Glutamatergic neuron (in vitro differentiated cells): ENCODE measurements around the gene CXXC5. TPM values are rescaled to one million over a fixed set of nuclear protein-coding genes. Genes with fewer than 3 reads are reported as not detected.

Experiments used
- DNase-seq: peaks from one replicate; pipeline ENCODE4 v3.0.0; 2022
- H3K27ac Mint-ChIP-seq: one replicate; pipeline ENCODE4 v1.8.0; 2020; ENCODE audit warnings: mild to moderate bottlenecking, mixed read lengths, inconsistent platforms; ENCODE audit not compliant: unreplicated experiment
- H3K27me3 Mint-ChIP-seq: one replicate; pipeline ENCODE4 v1.8.0; 2020; ENCODE audit warnings: mild to moderate bottlenecking, moderate library complexity, mixed read lengths, inconsistent platforms; ENCODE audit not compliant: unreplicated experiment
- H3K36me3 Mint-ChIP-seq: one replicate; pipeline ENCODE4 v1.8.0; 2020; ENCODE audit warnings: mild to moderate bottlenecking, mixed read lengths, inconsistent platforms; ENCODE audit not compliant: unreplicated experiment
- H3K4me1 Mint-ChIP-seq: one replicate; pipeline ENCODE4 v1.8.0; 2020; ENCODE audit warnings: mild to moderate bottlenecking, low read depth, mixed read lengths, inconsistent platforms; ENCODE audit not compliant: unreplicated experiment
- H3K4me3 Mint-ChIP-seq: one replicate; pipeline ENCODE4 v1.8.0; 2020; ENCODE audit warnings: mild to moderate bottlenecking, mixed read lengths, inconsistent platforms; ENCODE audit not compliant: unreplicated experiment
- H3K9me3 Mint-ChIP-seq: one replicate; pipeline ENCODE4 v1.8.0; 2020; ENCODE audit warnings: mild to moderate bottlenecking, moderate library complexity, mixed read lengths, inconsistent platforms; ENCODE audit not compliant: unreplicated experiment
- CTCF ChIP-seq: fragments of 200-600 bp; sonication (generic); IDR thresholded peaks from one replicate; pipeline ENCODE4 v1.5.0; 2021; ENCODE audit not compliant: partially characterized antibody, unreplicated experiment
- total RNA-seq: library from RNA; stranded (reverse); fragmentation: NEBNext Ultra II Directional; extraction: Animal tissue kit (Norgen Biotek cat#: 25700); gene quantifications from one replicate; pipeline ENCODE4 v1.2.1, GENCODE V29; 2021; ENCODE audit not compliant: unreplicated experiment

CXXC5 gene
- total RNA-seq, 1 donor from 2014 or later: 130 TPM

- no peaks in the 10 kb centered on the region for H3K36me3 Mint-ChIP-seq
- peaks cover 23% of the 10 kb centered on the region for H3K9me3 Mint-ChIP-seq
- peaks cover 49% of the 10 kb centered on the region for H3K4me1 Mint-ChIP-seq
- H3K27ac Mint-ChIP-seq: no peak overlapping the region
- peaks cover 16% of the 10 kb centered on the region for H3K27me3 Mint-ChIP-seq
- peak overlapping the region; percentile 61 for H3K4me3 Mint-ChIP-seq
- no peak for DNase-seq
- TF ChIP-seq CTCF: no peak
Measured at GRCh38 chr5:139644646-139645429, 3.3 kb upstream of the CXXC5 start.

- Mint-ChIP-seq H3K27ac (peak overlapping the region; percentile 48), H3K9me3 (peaks cover 23% of the 10 kb centered on the region), H3K36me3 (no peaks in the 10 kb centered on the region), H3K4me3 (peak overlapping the region; percentile 61), H3K4me1 (peaks cover 43% of the 10 kb centered on the region), H3K27me3 (peaks cover 18% of the 10 kb centered on the region)
- no peak for TF ChIP-seq CTCF
- no peak for DNase-seq
Measured at GRCh38 chr5:139645430-139645871, 2.7 kb upstream of the CXXC5 start.

GRCh38 chr5:139646111-139646510 is 2.0 kb upstream of the CXXC5 start:
- no peak for TF ChIP-seq CTCF
- Mint-ChIP-seq H3K36me3 (no peaks in the 10 kb centered on the region), H3K9me3 (peaks cover 22% of the 10 kb centered on the region), H3K4me3 (peak overlapping the region; percentile 81), H3K27me3 (peaks cover 19% of the 10 kb centered on the region), H3K27ac (peak overlapping the region; percentile 83), H3K4me1 (peaks cover 37% of the 10 kb centered on the region)
- DNase-seq: no peak

GRCh38 chr5:139646912-139647505 is 1.1 kb upstream of the CXXC5 start:
- Mint-ChIP-seq H3K27me3 (peaks cover 19% of the 10 kb centered on the region), H3K4me1 (peaks cover 32% of the 10 kb centered on the region), H3K9me3 (peaks cover 18% of the 10 kb centered on the region), H3K4me3 (peak overlapping the region; percentile 81), H3K27ac (peak overlapping the region; percentile 83), H3K36me3 (no peaks in the 10 kb centered on the region)
- peak; percentile 66 for DNase-seq
- no peak for TF ChIP-seq CTCF

GRCh38 chr5:139647506-139648204 is 494 bp upstream of the CXXC5 start:
- Mint-ChIP-seq H3K4me1 (peaks cover 35% of the 10 kb centered on the region), H3K27ac (peak overlapping the region; percentile 83), H3K9me3 (peaks cover 21% of the 10 kb centered on the region), H3K36me3 (no peaks in the 10 kb centered on the region), H3K4me3 (peak overlapping the region; percentile 81), H3K27me3 (peaks cover 22% of the 10 kb centered on the region)
- no peak for TF ChIP-seq CTCF
- peak; percentile 27 for DNase-seq
